NCI-H345 treated with DMSO at 0.1 percent for 48 hours (cell line): ENCODE data around the gene EYA3.

ENCODE experiments used
- DNase-seq: peaks from one replicate; lab custom pipeline; 2025; ENCODE audit not compliant: unreplicated experiment; lab: John Stamatoyannopoulos, UW

The EYA3 gene

DNA sequence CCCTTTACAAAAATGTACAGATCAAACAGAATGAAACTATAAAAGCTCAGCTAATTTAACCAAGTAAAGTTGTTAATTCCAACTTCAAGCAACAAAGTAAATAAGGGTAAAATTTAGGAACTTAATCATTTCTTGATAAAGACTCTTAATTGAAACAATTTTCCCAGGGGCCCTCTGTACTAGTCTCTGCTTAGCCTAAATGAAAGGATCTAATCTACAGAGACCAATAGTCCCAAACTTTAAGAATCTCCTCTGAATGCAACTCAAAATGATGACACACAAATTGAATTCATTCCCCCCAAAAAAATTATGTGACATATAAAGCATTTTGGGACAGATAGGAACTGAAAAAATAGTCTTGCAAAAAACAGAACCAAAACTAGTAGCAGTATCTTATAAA, 16.6 kb downstream of the EYA3 start:
- DNase-seq, result no peak

DNA sequence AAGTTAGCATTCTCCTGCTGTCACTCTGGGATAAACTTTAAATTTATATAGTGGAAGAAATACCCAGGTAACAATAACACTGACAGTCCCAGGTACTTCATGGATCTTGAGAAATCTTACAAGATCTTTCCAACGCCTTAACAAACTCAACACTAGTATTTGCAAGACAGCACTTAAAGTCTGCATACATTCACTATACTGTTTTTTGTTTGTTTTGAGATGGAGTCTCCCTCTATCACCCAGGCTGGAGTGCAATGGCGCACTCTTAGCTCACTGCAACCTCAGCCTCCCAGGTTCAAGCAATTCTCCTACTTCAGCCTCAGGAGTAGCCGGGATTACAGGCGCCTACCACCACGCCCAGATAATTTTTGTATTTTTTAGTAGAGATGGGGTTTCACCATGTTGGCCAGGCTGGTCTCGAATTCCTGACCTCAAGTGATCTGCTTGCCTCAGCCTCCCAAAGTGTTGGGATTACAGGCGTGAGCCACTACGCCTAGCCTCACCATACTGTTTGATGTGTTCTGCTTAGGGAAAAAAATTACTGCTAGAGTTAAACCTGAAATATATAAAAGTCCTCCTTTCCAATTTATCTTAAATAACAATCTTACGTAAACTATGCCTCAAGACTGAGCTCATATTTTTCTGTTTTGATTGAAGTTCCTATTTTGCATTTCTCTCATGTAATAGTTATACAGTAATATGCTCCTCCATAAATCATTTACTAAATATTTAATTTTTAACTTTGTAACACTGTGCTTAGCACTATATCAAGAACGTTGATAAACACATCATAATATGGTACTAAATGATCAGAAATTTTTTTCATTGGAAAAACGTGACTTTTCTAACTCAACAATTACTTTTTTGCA, 17.5 kb downstream of the EYA3 start:
- no peak for DNase-seq

DNA sequence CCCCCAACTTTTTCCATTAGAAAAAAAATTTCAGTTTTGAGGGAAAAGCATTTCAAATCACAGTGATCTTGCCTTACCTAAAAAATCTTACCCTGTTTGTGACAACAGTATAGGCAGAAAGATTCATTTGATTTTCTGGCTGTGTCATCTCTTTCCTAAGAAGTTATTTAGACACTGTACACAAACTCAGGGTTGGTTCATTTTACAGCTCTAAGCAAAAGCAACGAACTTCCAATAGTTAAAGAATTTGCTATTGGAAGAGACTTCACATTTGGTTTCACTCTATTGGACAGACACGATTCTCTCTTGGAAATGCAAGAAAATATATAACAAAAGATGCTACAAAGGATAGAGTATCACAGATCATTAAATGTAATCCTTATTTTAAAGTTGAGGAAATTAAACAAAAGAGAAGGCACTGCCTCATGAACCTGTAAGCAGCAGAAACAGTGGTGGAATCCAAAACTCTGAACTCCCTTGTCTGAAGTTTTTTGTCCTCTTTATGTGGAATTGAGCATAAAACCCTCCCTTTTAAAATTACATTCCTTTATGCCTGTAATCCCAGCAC, 20.8 kb downstream of the EYA3 start:
- no peak for DNase-seq

DNA sequence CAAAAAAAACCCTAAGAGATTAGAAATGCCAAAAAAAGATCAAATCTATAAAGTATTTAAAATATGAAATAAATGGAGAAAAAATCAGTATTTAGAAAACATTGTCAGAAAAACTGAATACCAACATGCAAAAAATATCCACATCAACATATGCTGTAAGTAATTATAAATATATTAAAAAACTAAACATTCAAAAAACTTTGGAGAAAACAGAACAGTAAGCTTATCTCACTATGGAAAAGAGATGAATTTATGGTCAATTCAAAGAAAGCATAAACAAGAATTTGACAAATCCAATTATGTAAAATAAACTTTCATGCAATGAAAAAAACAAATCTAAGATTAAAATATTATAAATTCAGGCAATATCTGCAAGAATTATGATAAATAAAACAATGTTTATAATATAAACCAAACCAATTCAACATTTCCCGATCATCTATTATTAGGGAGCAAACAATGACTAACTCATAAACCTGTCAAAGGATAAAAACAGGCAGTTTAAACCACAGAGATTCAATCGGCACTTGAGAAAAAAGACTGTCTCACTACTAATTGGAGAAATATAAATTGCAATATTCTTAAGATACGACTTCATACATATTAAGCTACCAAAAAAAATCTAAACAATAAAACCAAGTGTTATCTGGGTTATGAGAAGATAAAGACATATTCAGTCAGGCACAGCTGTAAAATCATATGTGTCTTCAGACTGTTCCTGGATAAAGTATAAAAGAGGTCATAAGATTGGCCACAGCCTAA, 21.8 kb downstream of the EYA3 start:
- DNase-seq, result no peak

DNA sequence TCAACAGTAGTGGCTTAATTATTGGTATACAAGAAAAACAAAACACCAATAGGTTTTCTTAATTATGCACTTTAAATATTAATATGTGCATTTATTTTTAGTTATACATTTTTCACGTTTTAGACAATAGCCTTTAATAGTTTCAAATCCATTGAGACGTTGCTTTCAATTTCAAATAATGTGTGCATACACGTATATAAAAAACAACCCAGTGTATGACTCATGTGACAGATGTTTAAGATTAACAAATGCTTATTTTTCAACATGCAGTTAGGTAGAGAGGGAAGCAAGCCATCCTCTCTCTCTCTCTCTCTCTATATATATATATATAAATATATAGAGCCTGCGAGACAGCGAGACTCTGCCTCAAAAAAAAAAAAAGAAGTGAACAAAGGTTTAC, 24.3 kb downstream of the EYA3 start:
- no peak for DNase-seq

- no peak for DNase-seq
Measured at GRCh38 chr1:28062806-28063205, 25.6 kb downstream of the EYA3 start.

DNA sequence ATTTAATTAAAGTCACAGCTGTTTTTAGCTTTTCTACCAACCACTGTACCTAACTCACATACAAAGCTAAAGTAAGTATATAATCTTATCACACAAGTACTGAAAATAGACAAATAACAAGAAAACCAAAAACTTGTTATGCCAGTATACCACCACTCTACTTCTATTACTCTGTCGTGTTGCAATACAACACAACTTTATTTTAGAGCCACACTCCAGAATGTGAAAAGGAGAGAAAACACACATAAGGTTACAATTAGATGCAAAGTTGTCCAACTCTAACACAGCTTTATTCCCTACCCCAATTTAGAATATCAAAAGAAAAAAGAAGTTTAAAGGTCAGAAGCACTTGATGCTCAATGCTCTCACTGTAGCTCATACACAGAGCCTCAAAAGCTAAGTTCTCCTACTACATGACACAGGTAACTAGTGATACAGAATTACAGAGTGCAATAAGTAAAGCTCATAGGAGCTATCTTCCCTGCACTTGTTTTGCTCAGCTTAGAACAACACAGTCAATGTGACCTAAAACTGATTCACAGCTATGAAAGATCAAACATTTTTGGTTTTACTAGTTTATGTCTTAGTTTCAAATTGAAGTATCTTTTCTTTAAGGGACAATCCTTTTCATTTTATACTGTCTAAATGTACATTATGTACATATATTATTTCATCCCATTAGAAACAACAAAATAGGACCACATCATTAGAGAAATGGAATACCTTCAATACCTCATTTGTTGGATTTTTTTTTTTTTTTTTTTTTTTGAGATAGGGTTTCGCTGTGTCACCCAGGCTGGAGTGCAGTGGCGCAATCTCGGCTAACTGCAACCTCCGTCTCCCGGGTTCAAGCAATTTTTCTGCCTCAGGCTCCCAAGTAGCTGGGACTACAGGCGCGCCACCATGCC, 29.2 kb downstream of the EYA3 start:
- no peak for DNase-seq

GRCh38 chr1:28058168-28058567, 30.2 kb downstream of the EYA3 start:
- no peak for DNase-seq

- no peak for DNase-seq
Measured at GRCh38 chr1:28056129-28056925, 32.1 kb downstream of the EYA3 start.

- DNase-seq, result no peak
Measured at GRCh38 chr1:28050776-28051175, 37.6 kb downstream of the EYA3 start.

DNA sequence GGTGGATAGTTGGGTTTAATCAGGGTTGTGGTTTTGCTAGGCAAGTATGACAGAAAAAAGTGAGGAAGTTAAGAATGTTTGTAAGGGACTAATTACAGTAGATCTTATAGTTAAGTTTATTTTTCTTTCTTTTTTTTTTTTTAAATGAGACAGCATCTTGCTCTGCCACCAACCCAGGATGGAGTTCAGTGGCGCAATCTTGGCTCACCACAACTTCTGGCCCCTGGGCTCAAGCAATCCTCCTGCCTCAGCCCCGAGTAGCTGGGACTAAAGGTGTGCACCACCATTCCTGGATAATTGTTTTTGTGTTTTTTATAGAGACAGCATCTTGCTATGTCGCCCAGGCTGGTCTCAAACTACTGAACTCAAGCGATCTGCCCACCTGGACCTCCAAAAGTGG, 41.7 kb downstream of the EYA3 start:
- no peak for DNase-seq

GRCh38 chr1:28045777-28046176, 42.6 kb downstream of the EYA3 start:
- no peak for DNase-seq

- no peak for DNase-seq
Measured at GRCh38 chr1:28044399-28044798, 44.0 kb downstream of the EYA3 start.

GRCh38 chr1:28039341-28039740, 49.1 kb downstream of the EYA3 start:
- no peak for DNase-seq

DNA sequence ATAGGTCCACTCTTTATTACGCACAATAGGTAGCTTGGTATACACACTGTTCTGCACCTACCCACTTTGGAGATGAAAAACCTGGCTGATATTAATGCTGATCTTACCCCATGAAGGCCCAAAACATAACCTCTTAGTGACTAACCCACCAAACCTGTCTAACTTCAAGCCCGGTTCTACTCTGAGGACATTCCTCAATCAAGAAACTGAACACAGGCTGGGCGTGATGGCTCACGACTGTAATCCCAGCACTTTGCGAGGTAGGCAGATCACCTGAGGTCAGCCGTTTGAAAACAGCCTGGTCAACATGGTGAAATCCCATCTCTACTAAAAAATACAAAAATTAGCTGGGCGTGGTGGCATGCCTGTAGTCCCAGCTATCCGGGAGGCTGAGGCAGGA, 50.5 kb downstream of the EYA3 start:
- no peak for DNase-seq

- DNase-seq, result no peak
Measured at GRCh38 chr1:28037206-28037605, 51.2 kb downstream of the EYA3 start.

DNA sequence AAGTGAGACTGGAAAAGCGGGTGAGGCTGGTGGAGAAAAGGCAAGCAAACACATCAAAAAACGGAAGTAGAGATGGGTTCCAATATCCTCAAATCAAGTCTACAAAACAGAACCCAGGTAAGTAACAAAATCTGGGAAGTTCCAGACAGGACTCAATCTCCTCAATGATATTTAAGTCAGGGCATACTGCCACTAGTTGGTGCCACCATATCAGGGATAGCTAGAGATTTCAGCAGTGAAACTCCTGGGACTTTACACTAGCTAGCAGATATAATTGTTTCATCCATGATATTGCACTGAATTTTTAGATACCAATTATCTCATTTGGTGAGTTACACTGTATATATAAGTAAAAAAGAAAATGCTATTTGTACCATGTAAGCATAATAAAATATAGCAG, 52.0 kb downstream of the EYA3 start:
- no peak for DNase-seq

DNA sequence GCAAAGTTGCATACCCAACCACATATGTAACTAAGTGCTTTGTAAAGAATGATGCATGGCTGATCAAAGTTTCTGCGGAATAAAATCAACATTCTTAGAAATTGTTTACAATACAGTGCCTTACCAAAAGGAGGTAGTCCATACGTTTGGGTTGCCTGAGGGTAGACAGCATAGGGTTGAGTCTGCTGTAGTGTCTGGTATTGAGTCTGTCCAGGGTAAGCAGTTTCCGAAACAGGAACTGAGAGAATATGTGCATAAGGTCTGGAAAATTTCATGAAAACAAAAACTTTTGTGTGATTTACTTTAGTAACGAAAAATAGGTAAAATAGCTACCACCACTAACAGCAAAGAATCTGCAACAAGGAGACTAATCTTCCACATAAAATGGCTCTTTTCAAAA, 53.0 kb downstream of the EYA3 start:
- DNase-seq, result no peak

GRCh38 chr1:28032281-28032680, 56.1 kb downstream of the EYA3 start:
- no peak for DNase-seq

- DNase-seq, result no peak
Measured at GRCh38 chr1:28031173-28031572, 57.2 kb downstream of the EYA3 start.
